ENCODE measurements around the gene NFATC1.

The NFATC1 gene

GRCh38 chr18:79445696-79446561 is 50.2 kb downstream of the NFATC1 start:
- DNase-seq = no peak

GRCh38 chr18:79446931-79447330 is 51.2 kb downstream of the NFATC1 start:
- DNase-seq = no peak

- DNase-seq = no peak
Observed at GRCh38 chr18:79447703-79448367, 52.1 kb downstream of the NFATC1 start.

GRCh38 chr18:79448621-79449020 is 52.9 kb downstream of the NFATC1 start:
- no peak for DNase-seq

- no peak for DNase-seq
Observed at GRCh38 chr18:79449551-79450288, 54.0 kb downstream of the NFATC1 start.

- DNase-seq = no peak
Observed at GRCh38 chr18:79450289-79451080, 54.8 kb downstream of the NFATC1 start.

GRCh38 chr18:79451237-79452125 is 55.8 kb downstream of the NFATC1 start:
- no peak for DNase-seq

GRCh38 chr18:79452190-79452990 is 56.7 kb downstream of the NFATC1 start:
- DNase-seq = no peak

GRCh38 chr18:79452991-79453645 is 57.4 kb downstream of the NFATC1 start:
- DNase-seq = no peak

- DNase-seq = no peak
Observed at GRCh38 chr18:79453816-79454735, 58.3 kb downstream of the NFATC1 start.

- no peak for DNase-seq
Observed at GRCh38 chr18:79455261-79455660, 59.5 kb downstream of the NFATC1 start.

GRCh38 chr18:79456105-79456980 is 60.6 kb downstream of the NFATC1 start:
- no peak for DNase-seq

GRCh38 chr18:79457239-79457638 is 61.5 kb downstream of the NFATC1 start:
- no peak for DNase-seq

- DNase-seq = no peak
Observed at GRCh38 chr18:79457652-79458051, 61.9 kb downstream of the NFATC1 start.

GRCh38 chr18:79458131-79458838 is 62.6 kb downstream of the NFATC1 start:
- DNase-seq = no peak

GRCh38 chr18:79458917-79459803 is 63.4 kb downstream of the NFATC1 start:
- DNase-seq = no peak

All from stimulated activated CD4-positive, alpha-beta T cell treated with anti-CD3 and anti-CD28 coated beads, Interleukin-4, amount 100 ng/mL, for 1 hour (primary cell).